GM12872 (cell line): ENCODE data around the gene EZH2.

Experiments used
- TF ChIP-seq, protein P1 (sequence below): IDR thresholded peaks from 3 replicates; pipeline ENCODE4 v1.5.1; 2011; ENCODE audit warnings: low read depth, mild to moderate bottlenecking, low read length, moderate library complexity; ENCODE audit not compliant: insufficient read depth

The EZH2 gene

GRCh38 chr7:148794476-148794875 lies 89.6 kb downstream of the EZH2 start:
- TF ChIP-seq, protein P1, sequence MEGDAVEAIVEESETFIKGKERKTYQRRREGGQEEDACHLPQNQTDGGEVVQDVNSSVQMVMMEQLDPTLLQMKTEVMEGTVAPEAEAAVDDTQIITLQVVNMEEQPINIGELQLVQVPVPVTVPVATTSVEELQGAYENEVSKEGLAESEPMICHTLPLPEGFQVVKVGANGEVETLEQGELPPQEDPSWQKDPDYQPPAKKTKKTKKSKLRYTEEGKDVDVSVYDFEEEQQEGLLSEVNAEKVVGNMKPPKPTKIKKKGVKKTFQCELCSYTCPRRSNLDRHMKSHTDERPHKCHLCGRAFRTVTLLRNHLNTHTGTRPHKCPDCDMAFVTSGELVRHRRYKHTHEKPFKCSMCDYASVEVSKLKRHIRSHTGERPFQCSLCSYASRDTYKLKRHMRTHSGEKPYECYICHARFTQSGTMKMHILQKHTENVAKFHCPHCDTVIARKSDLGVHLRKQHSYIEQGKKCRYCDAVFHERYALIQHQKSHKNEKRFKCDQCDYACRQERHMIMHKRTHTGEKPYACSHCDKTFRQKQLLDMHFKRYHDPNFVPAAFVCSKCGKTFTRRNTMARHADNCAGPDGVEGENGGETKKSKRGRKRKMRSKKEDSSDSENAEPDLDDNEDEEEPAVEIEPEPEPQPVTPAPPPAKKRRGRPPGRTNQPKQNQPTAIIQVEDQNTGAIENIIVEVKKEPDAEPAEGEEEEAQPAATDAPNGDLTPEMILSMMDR: no peak

DNA sequence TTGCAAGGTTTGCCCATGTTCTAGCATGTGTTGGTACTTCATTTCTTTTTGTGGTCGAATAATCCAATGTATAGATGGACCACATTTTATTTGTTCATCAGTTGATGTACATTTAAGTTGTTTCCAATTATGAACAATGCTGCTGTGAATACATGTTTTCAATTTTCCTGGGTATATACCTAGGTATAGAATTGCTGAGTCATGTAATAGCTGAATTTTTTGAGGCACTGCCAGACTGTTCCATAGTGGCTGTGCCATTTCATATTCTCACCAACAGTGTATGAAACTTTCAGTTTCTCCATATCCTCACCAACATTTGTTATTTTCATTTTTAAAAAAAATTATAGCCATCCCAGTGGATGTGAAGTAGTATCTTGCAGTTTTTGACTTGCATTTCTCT lies 90.5 kb downstream of the EZH2 start:
- TF ChIP-seq, protein P1: no peak

- TF ChIP-seq, protein P1: no peak
Observed at GRCh38 chr7:148791546-148791945, 92.5 kb downstream of the EZH2 start.

DNA sequence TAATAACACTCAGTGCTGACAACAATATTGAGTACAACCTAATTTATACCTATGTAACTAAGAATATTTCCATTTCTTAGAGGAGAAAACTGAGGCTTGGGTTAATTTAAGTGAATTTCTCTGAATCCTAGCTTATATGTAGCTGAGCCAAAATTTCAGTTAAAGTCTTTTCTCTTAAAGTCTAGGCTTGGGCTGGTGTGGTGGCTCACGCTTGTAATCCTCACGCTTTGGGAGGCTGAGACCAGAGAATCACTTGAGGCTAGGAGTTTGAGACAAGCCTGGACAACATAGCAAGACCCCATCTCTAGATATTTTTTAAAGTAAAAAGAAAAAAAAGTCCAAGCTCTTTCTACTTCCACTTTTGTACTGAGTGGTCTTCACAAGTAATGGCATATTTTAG lies 93.2 kb downstream of the EZH2 start:
- TF ChIP-seq, protein P1: no peak

DNA sequence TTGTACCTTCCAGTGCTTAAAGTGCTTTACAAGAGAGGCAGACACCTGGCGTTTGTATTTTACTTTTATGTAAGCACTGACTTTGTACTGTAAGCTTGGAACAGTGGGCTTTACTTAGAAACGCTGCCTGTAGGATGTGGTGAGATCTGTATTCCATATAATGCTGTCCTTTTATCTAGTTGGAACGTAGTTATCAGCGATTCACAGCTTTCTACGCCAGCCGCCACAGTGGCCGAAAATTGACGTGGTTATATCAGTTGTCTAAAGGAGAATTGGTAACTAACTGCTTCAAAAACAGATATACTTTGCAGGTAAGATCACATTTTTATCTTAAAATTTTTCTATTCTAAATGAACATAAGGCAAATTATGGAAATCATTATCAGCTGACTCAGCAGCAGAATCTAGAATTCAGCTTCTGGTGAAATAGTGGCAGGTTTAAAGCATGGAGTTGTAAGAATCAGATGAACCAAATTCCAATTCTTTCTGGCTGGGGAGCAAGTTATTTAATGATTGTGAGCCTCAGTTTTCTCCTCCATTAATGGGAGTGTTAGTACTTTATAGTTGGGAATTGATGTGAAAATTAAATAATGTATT lies 93.9 kb downstream of the EZH2 start:
- TF ChIP-seq, protein P1: no peak

GRCh38 chr7:148789220-148789619 lies 94.9 kb downstream of the EZH2 start:
- TF ChIP-seq, protein P1: no peak

- TF ChIP-seq, protein P1: no peak
Observed at GRCh38 chr7:148787571-148788295, 96.4 kb downstream of the EZH2 start.
